HepG2 (cell line): ENCODE measurements around the gene ABCB6. TPM values are rescaled to one million over a fixed set of nuclear protein-coding genes. Genes with fewer than 3 reads are reported as not detected.
A peak's percentile ranks its signal among the peaks of the same experiment; 100 is the strongest.

Experiments
- AGO1 ChIP-seq: fragments of 200-400 bp; formaldehyde crosslinking; IDR thresholded peaks from 2 replicates; pipeline ENCODE4 v1.6.1; 2017; ENCODE audit warnings: mild to moderate bottlenecking, low read depth, low read length, moderate library complexity; ENCODE audit not compliant: poor library complexity, severe bottlenecking
- ATAD3A ChIP-seq: sonication (generic); formaldehyde crosslinking; IDR thresholded peaks from 2 replicates; pipeline ENCODE4 v1.4.0; 2020; ENCODE audit warnings: missing genetic modification reagents
- ATF1 ChIP-seq: IDR thresholded peaks from 2 replicates; pipeline ENCODE4 v1.6.1; 2016; ENCODE audit warnings: mild to moderate bottlenecking, control low read depth
- BHLHE40 ChIP-seq: IDR thresholded peaks from 2 replicates; pipeline ENCODE4 v1.6.1; 2011; ENCODE audit warnings: low read length, improper control_type of control experiment
- CREB1 ChIP-seq, 2 experiments: fragments of 450-650 bp in 1 of 2; IDR thresholded peaks; 2 replicates each; pipeline ENCODE4 v1.6.1; 2016 to 2017; ENCODE audit warnings: control low read depth in 1 of 2, mild to moderate bottlenecking in 1 of 2, missing compliant biosample characterization in 1 of 2, missing genetic modification characterization in 1 of 2
- CSRNP2 ChIP-seq: sonication (generic); formaldehyde crosslinking; conservative IDR thresholded peaks from 2 replicates; pipeline ENCODE4 v1.8.0; 2022; ENCODE audit warnings: low read depth, missing genetic modification reagents
- ETV5 ChIP-seq: IDR thresholded peaks from 2 replicates; pipeline ENCODE4 v1.6.1; 2018; ENCODE audit warnings: missing biosample characterization, missing genetic modification reagents, inconsistent platforms, borderline replicate concordance
- FLYWCH1 ChIP-seq: sonication (generic); formaldehyde crosslinking; IDR thresholded peaks from 2 replicates; pipeline ENCODE4 v1.8.1; 2023; ENCODE audit warnings: mild to moderate bottlenecking, missing genetic modification reagents
- FOXO4 ChIP-seq: sonication (generic); formaldehyde crosslinking; conservative IDR thresholded peaks from 2 replicates; pipeline ENCODE4 v1.8.1; 2023; ENCODE audit warnings: missing genetic modification reagents
- GZF1 ChIP-seq: sonication (generic); formaldehyde crosslinking; IDR thresholded peaks from 2 replicates; pipeline ENCODE4 v1.5.1; 2020; ENCODE audit warnings: mild to moderate bottlenecking, missing genetic modification reagents
- HNRNPH1 ChIP-seq: fragments of 200-400 bp; formaldehyde crosslinking; optimal IDR thresholded peaks from 2 replicates; pipeline ENCODE3; 2017; ENCODE audit warnings: mild to moderate bottlenecking, low read depth, low read length
- HNRNPLL ChIP-seq: fragments of 200-400 bp; formaldehyde crosslinking; IDR thresholded peaks from 2 replicates; pipeline ENCODE4 v1.6.1; 2017; ENCODE audit warnings: mild to moderate bottlenecking, low read depth, low read length; ENCODE audit not compliant: poor library complexity, severe bottlenecking
- HOXA3 ChIP-seq: sonication (generic); formaldehyde crosslinking; IDR thresholded peaks from 2 replicates; pipeline ENCODE4 v1.5.0; 2020; ENCODE audit warnings: missing genetic modification reagents
- MXI1 ChIP-seq: IDR thresholded peaks from 3 replicates; pipeline ENCODE4 v1.6.1; 2012; ENCODE audit warnings: low read depth, low read length, inconsistent platforms, borderline replicate concordance
- NRL ChIP-seq: sonication (generic); formaldehyde crosslinking; IDR thresholded peaks from 2 replicates; pipeline ENCODE4 v1.5.0; 2020; ENCODE audit warnings: missing genetic modification reagents, mild to moderate bottlenecking, moderate library complexity, borderline replicate concordance
- POLR2G ChIP-seq: fragments of 200-400 bp; formaldehyde crosslinking; IDR thresholded peaks from 2 replicates; pipeline ENCODE4 v1.6.1; 2018; ENCODE audit warnings: mild to moderate bottlenecking, low read depth, low read length, moderate library complexity
- RBFOX2 ChIP-seq: fragments of 200-400 bp; formaldehyde crosslinking; IDR thresholded peaks from 2 replicates; pipeline ENCODE4 v1.6.1; 2017; ENCODE audit warnings: low read depth, mild to moderate bottlenecking, low read length
- RXRB ChIP-seq: IDR thresholded peaks from 2 replicates; pipeline ENCODE4 v1.6.1; 2016; ENCODE audit warnings: borderline replicate concordance, missing genetic modification reagents, missing compliant biosample characterization
- SP5 ChIP-seq: IDR thresholded peaks from 2 replicates; pipeline ENCODE4 v1.6.1; 2016; ENCODE audit warnings: low read depth, borderline replicate concordance
- TCF7 ChIP-seq: sonication (generic); IDR thresholded peaks from 2 replicates; pipeline ENCODE4 v1.6.1; 2016; ENCODE audit warnings: antibody characterized with exemption, low read depth
- ZNF143 ChIP-seq: sonication (generic); formaldehyde crosslinking; IDR thresholded peaks from 2 replicates; pipeline ENCODE4 v1.4.0; 2020; ENCODE audit warnings: missing genetic modification reagents
- ZNF34 ChIP-seq: sonication (generic); formaldehyde crosslinking; IDR thresholded peaks from 2 replicates; pipeline ENCODE4 v1.4.0; 2020; ENCODE audit warnings: mild to moderate bottlenecking, missing genetic modification reagents, borderline replicate concordance
- ZNF446 ChIP-seq: sonication (generic); formaldehyde crosslinking; IDR thresholded peaks from 2 replicates; pipeline ENCODE4 v1.5.0; 2020; ENCODE audit warnings: mild to moderate bottlenecking, missing genetic modification reagents
- ZNF577 ChIP-seq: sonication (generic); formaldehyde crosslinking; IDR thresholded peaks from 2 replicates; pipeline ENCODE4 v1.4.0; 2020; ENCODE audit warnings: mild to moderate bottlenecking, low read depth, missing genetic modification reagents, borderline replicate concordance
- ZNF589 ChIP-seq: sonication (generic); formaldehyde crosslinking; conservative IDR thresholded peaks from 2 replicates; pipeline ENCODE4 v1.8.0; 2022; ENCODE audit warnings: mild to moderate bottlenecking, moderate library complexity, missing genetic modification reagents
- polyA plus RNA-seq, 8 experiments: library from polyadenylated mRNA; depleted of rRNA in 3 of 8; stranded (reverse) in 7 of 8; unstranded in 1 of 8; fragments of >200 nt; fragmentation: Illumina TruSeq in 4 of 8; extraction: Trizol in 4 of 8; gene quantifications; 2 replicates each; pipeline versions ENCODE4 v1.2.1 to v1.2.3, GENCODE V29; 2011 to 2016; ENCODE audit warnings: low read depth in 4 of 8, missing spikeins in 1 of 8, mixed read lengths in 1 of 8; ENCODE audit not compliant: insufficient read depth in 1 of 8
- total RNA-seq, 5 experiments: library from RNA; depleted of rRNA; stranded (reverse); fragments of >200 nt; fragmentation: Illumina TruSeq; extraction: Trizol; gene quantifications; 2 replicates each; pipeline ENCODE4 v1.2.3, GENCODE V29; 2016; ENCODE audit warnings: low read depth in 1 of 5
- TF ChIP-seq, protein P1 (sequence below): sonication (generic); formaldehyde crosslinking; IDR thresholded peaks from 2 replicates; pipeline ENCODE4 v1.4.0; 2020; ENCODE audit warnings: missing genetic modification reagents, borderline replicate concordance

The ABCB6 gene
- total and polyA plus RNA-seq, 2 of the 13 experiments (the other 11 are each of a cell fraction or from before 2014, with no cell fraction given): 91.1 to 137 TPM

- no peak for TF ChIP-seq FOXO4 (CRISPR knock-in tag)
- TF ChIP-seq ZNF577: no peak
- TF ChIP-seq NRL: peak; percentile 94
- TF ChIP-seq RBFOX2: peak; percentile 96
- peak; percentile 88 for TF ChIP-seq SP5 (CRISPR knock-in tag)
- peak; percentile 59; the same call in 1 of the 2 replicates for TF ChIP-seq GZF1
- TF ChIP-seq ETV5: peak; percentile 13; the same call in 1 of the 2 replicates
- TF ChIP-seq ZNF446 (CRISPR knock-in tag): no peak; the same call in 1 of the 2 replicates
- TF ChIP-seq CSRNP2 (CRISPR knock-in tag): no peak
- TF ChIP-seq, protein P1, sequence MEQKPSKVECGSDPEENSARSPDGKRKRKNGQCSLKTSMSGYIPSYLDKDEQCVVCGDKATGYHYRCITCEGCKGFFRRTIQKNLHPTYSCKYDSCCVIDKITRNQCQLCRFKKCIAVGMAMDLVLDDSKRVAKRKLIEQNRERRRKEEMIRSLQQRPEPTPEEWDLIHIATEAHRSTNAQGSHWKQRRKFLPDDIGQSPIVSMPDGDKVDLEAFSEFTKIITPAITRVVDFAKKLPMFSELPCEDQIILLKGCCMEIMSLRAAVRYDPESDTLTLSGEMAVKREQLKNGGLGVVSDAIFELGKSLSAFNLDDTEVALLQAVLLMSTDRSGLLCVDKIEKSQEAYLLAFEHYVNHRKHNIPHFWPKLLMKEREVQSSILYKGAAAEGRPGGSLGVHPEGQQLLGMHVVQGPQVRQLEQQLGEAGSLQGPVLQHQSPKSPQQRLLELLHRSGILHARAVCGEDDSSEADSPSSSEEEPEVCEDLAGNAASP (CRISPR knock-in tag): 0 out of 2 replicates have a peak, but pooled peaks have one; percentile 9
- peak; percentile 46; the same call in 1 of the 2 replicates for TF ChIP-seq RXRB (CRISPR knock-in tag)
- TF ChIP-seq ZNF589 (CRISPR knock-in tag): peak; percentile 72; the same call in 1 of the 2 replicates
- peak; percentile 78; the same call in 1 of the 3 replicates for TF ChIP-seq MXI1
- peak; percentile 87 for TF ChIP-seq HNRNPLL
- TF ChIP-seq ATF1 (CRISPR knock-in tag): no peak
- peak; percentile 65 for TF ChIP-seq HNRNPH1
- peak; percentile 65; the same call in 1 of the 2 replicates for TF ChIP-seq ZNF34 (CRISPR knock-in tag)
- TF ChIP-seq TCF7: no peak
- no peak for TF ChIP-seq FLYWCH1 (CRISPR knock-in tag)
- TF ChIP-seq POLR2G: peak; percentile 99
- peak; percentile 97 for TF ChIP-seq CREB1 (IDR thresholded peaks at IDR 0.05)
- no peak for TF ChIP-seq CREB1 (CRISPR knock-in tag; IDR thresholded peaks at IDR 0.05)
- TF ChIP-seq ZNF143 (CRISPR knock-in tag): no peak
- TF ChIP-seq ATAD3A (CRISPR knock-in tag): 0 out of 2 replicates have a peak, but pooled peaks have one; percentile 67
- TF ChIP-seq BHLHE40: 0 out of 2 replicates have a peak, but pooled peaks have one; percentile 7
- TF ChIP-seq HOXA3: peak; percentile 90
- peak; percentile 96 for TF ChIP-seq AGO1
Observed at GRCh38 chr2:219206328-219207133, 12.2 kb downstream of the ABCB6 start, which contains the start of gene ZFAND2B (continued).
